ENCODE results near the gene BDH1. TPM values are rescaled to one million over a fixed set of nuclear protein-coding genes. Genes with fewer than 3 reads are reported as not detected.

The BDH1 gene
- total RNA-seq, 1 donor from 2014 or later = 1.5 TPM

DNA sequence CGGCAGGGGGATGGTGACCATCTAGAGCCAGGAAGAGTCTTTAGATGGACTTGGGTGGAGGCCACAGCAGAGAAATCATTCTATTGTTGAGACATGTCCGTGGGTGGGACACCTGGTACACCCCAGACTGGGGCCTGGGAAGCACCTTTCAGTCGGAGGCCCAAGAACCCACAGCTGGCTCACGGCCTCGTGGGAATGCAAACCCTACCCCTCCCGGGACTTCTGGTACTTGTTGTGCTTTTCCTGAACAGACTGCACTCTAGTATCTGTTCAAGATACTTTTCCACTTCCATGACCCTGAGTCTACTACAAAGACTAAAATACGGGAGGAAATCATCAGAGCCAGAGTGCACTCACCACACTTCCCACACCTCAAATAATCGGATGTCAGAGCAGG, 60.7 kb downstream of the BDH1 start:
- Mint-ChIP-seq H3K9me3 (ENCODE audit: unreplicated experiment) (peaks cover 6% of the 10 kb centered on the region), H3K27me3 (ENCODE audit: low read depth, unreplicated experiment) (no peaks in the 10 kb centered on the region), H3K4me3 (ENCODE audit: unreplicated experiment) (no peak overlapping the region), H3K4me1 (ENCODE audit: low read depth, unreplicated experiment) (peaks cover 54% of the 10 kb centered on the region), H3K36me3 (ENCODE audit: low read depth, unreplicated experiment) (peaks cover 5% of the 10 kb centered on the region), H3K27ac (ENCODE audit: unreplicated experiment) (peak overlapping the region; percentile 81)
- DNase-seq (ENCODE audit: low read depth) = no peak
- no peak overlapping the region for H3K4me3 ChIP-seq (ENCODE audit: insufficient read depth, low read depth, low read length)
- H3K9ac ChIP-seq (ENCODE audit: low read length) = no peak overlapping the region
- no peak overlapping the region for H3K4me2 ChIP-seq (ENCODE audit: low read length)
- H2AFZ ChIP-seq (ENCODE audit: low read depth, low read length) = no peak overlapping the region
- FAIRE-seq = no peak
- H3K4me1 ChIP-seq (ENCODE audit: insufficient read depth, low read length) = peaks cover 29% of the 10 kb centered on the region
- H3K79me2 ChIP-seq (ENCODE audit: insufficient read depth, low read length) = no peaks in the 10 kb centered on the region
- no peaks in the 10 kb centered on the region for H4K20me1 ChIP-seq (ENCODE audit: insufficient read depth, low read length)
- H3K27ac ChIP-seq (ENCODE audit: low read depth, low read length) = no peak overlapping the region
- H3K36me3 ChIP-seq (ENCODE audit: insufficient read depth, low read length) = no peaks in the 10 kb centered on the region
- H3K27me3 ChIP-seq (ENCODE audit: insufficient read depth, low read length) = no peaks in the 10 kb centered on the region
- no peaks in the 10 kb centered on the region for H3K9me3 ChIP-seq (ENCODE audit: insufficient read depth, low read depth, low read length)
- no peak for TF ChIP-seq CTCF (IDR thresholded peaks at IDR 0.05; ENCODE audit: insufficient read depth, low read depth, low read length)
- no peak for TF ChIP-seq EZH2 (IDR thresholded peaks at IDR 0.05; ENCODE audit: insufficient read depth, low read length)

GRCh38 chr3:197494366-197495058, 61.3 kb downstream of the BDH1 start:
- no peak overlapping the region for H3K9ac ChIP-seq (ENCODE audit: low read length)
- H3K4me3 ChIP-seq (ENCODE audit: insufficient read depth, low read depth, low read length) = no peak overlapping the region
- peaks cover 30% of the 10 kb centered on the region for H3K4me1 ChIP-seq (ENCODE audit: insufficient read depth, low read length)
- H3K9me3 Mint-ChIP-seq (ENCODE audit: unreplicated experiment) = peaks cover 6% of the 10 kb centered on the region
- no peaks in the 10 kb centered on the region for H3K36me3 ChIP-seq (ENCODE audit: insufficient read depth, low read length)
- H3K79me2 ChIP-seq (ENCODE audit: insufficient read depth, low read length) = no peaks in the 10 kb centered on the region
- FAIRE-seq (peak; percentile 50), DNase-seq (ENCODE audit: low read depth) (peak; percentile 73)
- no peak overlapping the region for H3K27ac ChIP-seq (ENCODE audit: low read depth, low read length)
- H3K27me3 ChIP-seq (ENCODE audit: insufficient read depth, low read length) = no peaks in the 10 kb centered on the region
- peak overlapping the region; percentile 81 for H3K27ac Mint-ChIP-seq (ENCODE audit: unreplicated experiment)
- H3K36me3 Mint-ChIP-seq (ENCODE audit: low read depth, unreplicated experiment) = peaks cover 5% of the 10 kb centered on the region
- H3K27me3 Mint-ChIP-seq (ENCODE audit: low read depth, unreplicated experiment) = no peaks in the 10 kb centered on the region
- H2AFZ ChIP-seq (ENCODE audit: low read depth, low read length) = no peak overlapping the region
- H4K20me1 ChIP-seq (ENCODE audit: insufficient read depth, low read length) = no peaks in the 10 kb centered on the region
- H3K4me2 ChIP-seq (ENCODE audit: low read length) = no peak overlapping the region
- no peak overlapping the region for H3K4me3 Mint-ChIP-seq (ENCODE audit: unreplicated experiment)
- peaks cover 57% of the 10 kb centered on the region for H3K4me1 Mint-ChIP-seq (ENCODE audit: low read depth, unreplicated experiment)
- no peak for TF ChIP-seq CTCF (IDR thresholded peaks at IDR 0.05; ENCODE audit: insufficient read depth, low read depth, low read length)
- no peak for TF ChIP-seq EZH2 (IDR thresholded peaks at IDR 0.05; ENCODE audit: insufficient read depth, low read length)
- no peaks in the 10 kb centered on the region for H3K9me3 ChIP-seq (ENCODE audit: insufficient read depth, low read depth, low read length)

DNA sequence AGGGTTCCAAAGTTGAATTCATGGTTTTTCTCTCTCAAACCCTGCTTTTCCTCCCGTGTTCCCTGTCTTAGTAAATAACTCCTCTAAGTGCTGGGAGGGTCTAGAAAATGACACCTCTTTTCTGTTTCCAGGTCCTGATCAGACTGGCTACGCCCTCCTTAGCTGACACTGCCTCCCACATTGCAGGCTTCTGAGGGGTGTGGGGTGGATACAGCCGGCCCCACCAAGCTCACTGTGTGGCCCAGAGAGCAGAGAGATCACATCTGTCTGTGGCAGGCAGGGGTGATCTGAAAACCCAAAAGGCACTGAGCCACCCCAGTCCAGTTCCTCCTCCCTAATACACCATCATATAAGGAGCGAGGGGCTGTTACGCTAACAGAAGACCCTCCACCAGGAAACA, 62.7 kb downstream of the BDH1 start:
- no peak overlapping the region for H3K4me3 ChIP-seq (ENCODE audit: insufficient read depth, low read depth, low read length)
- H3K79me2 ChIP-seq (ENCODE audit: insufficient read depth, low read length) = no peaks in the 10 kb centered on the region
- H3K27me3 ChIP-seq (ENCODE audit: insufficient read depth, low read length) = no peaks in the 10 kb centered on the region
- Mint-ChIP-seq H3K4me1 (ENCODE audit: low read depth, unreplicated experiment) (peaks cover 64% of the 10 kb centered on the region), H3K27ac (ENCODE audit: unreplicated experiment) (no peak overlapping the region), H3K4me3 (ENCODE audit: unreplicated experiment) (no peak overlapping the region), H3K36me3 (ENCODE audit: low read depth, unreplicated experiment) (peaks cover 5% of the 10 kb centered on the region), H3K27me3 (ENCODE audit: low read depth, unreplicated experiment) (no peaks in the 10 kb centered on the region), H3K9me3 (ENCODE audit: unreplicated experiment) (peaks cover 6% of the 10 kb centered on the region)
- no peak overlapping the region for H3K27ac ChIP-seq (ENCODE audit: low read depth, low read length)
- H4K20me1 ChIP-seq (ENCODE audit: insufficient read depth, low read length) = no peaks in the 10 kb centered on the region
- no peaks in the 10 kb centered on the region for H3K9me3 ChIP-seq (ENCODE audit: insufficient read depth, low read depth, low read length)
- DNase-seq (ENCODE audit: low read depth) = no peak
- H2AFZ ChIP-seq (ENCODE audit: low read depth, low read length) = no peak overlapping the region
- no peaks in the 10 kb centered on the region for H3K36me3 ChIP-seq (ENCODE audit: insufficient read depth, low read length)
- TF ChIP-seq CTCF (IDR thresholded peaks at IDR 0.05; ENCODE audit: insufficient read depth, low read depth, low read length) (no peak), EZH2 (IDR thresholded peaks at IDR 0.05; ENCODE audit: insufficient read depth, low read length) (no peak)
- H3K9ac ChIP-seq (ENCODE audit: low read length) = no peak overlapping the region
- no peak overlapping the region for H3K4me2 ChIP-seq (ENCODE audit: low read length)
- FAIRE-seq = no peak
- peaks cover 43% of the 10 kb centered on the region for H3K4me1 ChIP-seq (ENCODE audit: insufficient read depth, low read length)

Measured in astrocyte (in vitro differentiated cells and primary cell).